ENCODE measurements around the gene SPATA21. TPM values are rescaled to one million over a fixed set of nuclear protein-coding genes. Genes with fewer than 3 reads are reported as not detected.
A peak's percentile ranks its signal among the peaks of the same experiment; 100 is the strongest.
"Not testable (repeated sequence)": the region's sequence is repeated elsewhere in the genome, so short reads cannot be mapped to it uniquely, and the experiment has no call there.

The SPATA21 gene
- total RNA-seq, 1 donor from 2014 or later = not detected

- Histone ChIP-seq H3K9me3 (replicated peaks) (no peaks in the 10 kb centered on the region), H3K27me3 (ENCODE audit: low read depth) (no peaks in the 10 kb centered on the region), H3K36me3 (peaks cover 37% of the 10 kb centered on the region), H3K27ac (replicated peaks) (no peak overlapping the region), H3K4me1 (peaks cover 14% of the 10 kb centered on the region), H3K4me3 (no peak overlapping the region)
- TF ChIP-seq, protein P1, sequence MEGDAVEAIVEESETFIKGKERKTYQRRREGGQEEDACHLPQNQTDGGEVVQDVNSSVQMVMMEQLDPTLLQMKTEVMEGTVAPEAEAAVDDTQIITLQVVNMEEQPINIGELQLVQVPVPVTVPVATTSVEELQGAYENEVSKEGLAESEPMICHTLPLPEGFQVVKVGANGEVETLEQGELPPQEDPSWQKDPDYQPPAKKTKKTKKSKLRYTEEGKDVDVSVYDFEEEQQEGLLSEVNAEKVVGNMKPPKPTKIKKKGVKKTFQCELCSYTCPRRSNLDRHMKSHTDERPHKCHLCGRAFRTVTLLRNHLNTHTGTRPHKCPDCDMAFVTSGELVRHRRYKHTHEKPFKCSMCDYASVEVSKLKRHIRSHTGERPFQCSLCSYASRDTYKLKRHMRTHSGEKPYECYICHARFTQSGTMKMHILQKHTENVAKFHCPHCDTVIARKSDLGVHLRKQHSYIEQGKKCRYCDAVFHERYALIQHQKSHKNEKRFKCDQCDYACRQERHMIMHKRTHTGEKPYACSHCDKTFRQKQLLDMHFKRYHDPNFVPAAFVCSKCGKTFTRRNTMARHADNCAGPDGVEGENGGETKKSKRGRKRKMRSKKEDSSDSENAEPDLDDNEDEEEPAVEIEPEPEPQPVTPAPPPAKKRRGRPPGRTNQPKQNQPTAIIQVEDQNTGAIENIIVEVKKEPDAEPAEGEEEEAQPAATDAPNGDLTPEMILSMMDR (IDR thresholded peaks at IDR 0.05; ENCODE audit: borderline replicate concordance) = no peak
- intact Hi-C loops (cut with micrococcal nuclease) = no loop called here
- no peak for DNase-seq
Measured at GRCh38 chr1:16462773-16463330, 25.6 kb upstream of the SPATA21 start.

GRCh38 chr1:16461681-16462080 lies 24.5 kb upstream of the SPATA21 start:
- Histone ChIP-seq H3K27me3 (ENCODE audit: low read depth) (no peaks in the 10 kb centered on the region), H3K4me3 (no peak overlapping the region), H3K4me1 (peaks cover 25% of the 10 kb centered on the region), H3K36me3 (peaks cover 47% of the 10 kb centered on the region), H3K9me3 (replicated peaks) (no peaks in the 10 kb centered on the region), H3K27ac (replicated peaks) (no peak overlapping the region)
- intact Hi-C loops (cut with micrococcal nuclease) = no loop called here
- no peak for DNase-seq
- TF ChIP-seq, protein P1 (IDR thresholded peaks at IDR 0.05; ENCODE audit: borderline replicate concordance) = no peak

DNA sequence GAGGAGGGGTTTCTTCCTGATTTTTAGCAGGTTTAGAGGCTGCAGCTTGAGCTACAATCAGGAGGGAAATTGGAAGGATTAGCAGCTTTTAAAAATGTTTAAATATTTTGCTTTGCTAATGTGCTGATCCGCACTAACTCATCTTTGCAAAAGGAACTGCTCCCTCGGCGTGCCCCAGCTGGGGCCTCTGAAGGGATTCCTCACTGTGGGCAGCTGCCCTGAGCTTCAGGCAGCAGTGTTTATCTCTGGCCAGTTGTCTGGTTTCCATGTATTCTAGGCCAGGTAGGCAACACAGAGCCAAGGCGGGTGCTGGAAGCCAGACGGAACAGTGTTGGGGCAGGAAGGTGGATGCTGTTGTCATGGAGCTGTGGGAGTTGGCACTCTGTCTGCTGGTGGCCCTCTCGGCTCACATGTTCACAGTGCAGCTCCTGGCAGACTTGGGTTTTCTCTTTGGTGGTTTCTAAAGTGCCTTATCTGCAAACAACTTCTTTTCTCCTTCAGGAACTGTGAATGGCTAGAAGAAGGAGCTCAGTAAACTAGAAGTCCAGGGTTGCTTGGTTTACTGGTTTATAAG lies 22.2 kb upstream of the SPATA21 start:
- Histone ChIP-seq H3K9me3 (replicated peaks) (no peaks in the 10 kb centered on the region), H3K36me3 (peaks cover 66% of the 10 kb centered on the region), H3K27me3 (ENCODE audit: low read depth) (no peaks in the 10 kb centered on the region), H3K4me3 (no peak overlapping the region), H3K4me1 (peaks cover 48% of the 10 kb centered on the region), H3K27ac (replicated peaks) (peak overlapping the region; percentile 18)
- DNase-seq = peak; percentile 24
- intact Hi-C loops (cut with micrococcal nuclease) = no loop called here
- TF ChIP-seq, protein P1 (IDR thresholded peaks at IDR 0.05; ENCODE audit: borderline replicate concordance) = no peak

DNA sequence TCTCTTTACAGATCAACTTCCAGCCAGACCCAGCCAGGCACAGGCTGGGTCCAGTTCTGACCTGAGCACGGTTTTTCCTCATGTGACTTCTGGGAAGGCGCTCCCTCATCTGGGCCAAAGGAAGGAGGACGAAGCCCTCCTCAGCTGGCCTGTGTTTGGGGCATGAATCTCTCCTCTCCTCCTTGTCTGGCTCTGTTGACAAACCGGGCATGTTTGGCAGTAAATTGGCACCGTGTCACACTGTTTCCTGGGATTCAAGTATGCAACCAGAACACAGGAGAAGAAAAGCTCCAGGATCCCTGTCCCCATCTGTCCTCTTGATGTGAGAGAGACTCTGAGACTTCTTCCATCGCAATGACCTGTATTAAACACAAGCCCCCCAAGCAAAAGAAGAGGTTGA lies 21.6 kb upstream of the SPATA21 start:
- peaks cover 72% of the 10 kb centered on the region for H3K36me3 ChIP-seq

DNA sequence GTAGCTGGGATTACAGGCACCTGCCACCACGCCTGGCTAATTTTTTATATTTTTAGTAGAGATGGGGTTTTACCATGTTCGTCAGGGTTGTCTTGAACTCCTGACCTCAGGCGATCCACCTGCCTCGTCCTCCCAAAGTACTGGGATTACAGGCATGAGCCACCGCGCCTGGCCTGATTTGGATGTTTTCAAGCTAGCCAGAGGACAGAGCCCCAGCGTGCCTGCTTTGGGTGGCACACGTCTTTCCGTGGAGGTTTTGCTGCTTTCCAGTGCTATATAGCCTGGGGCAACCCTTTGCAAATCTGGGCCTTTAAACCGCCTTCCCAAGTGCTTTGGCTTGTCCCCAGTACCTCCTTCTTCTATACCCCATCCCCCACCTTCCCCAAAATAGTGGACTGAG lies 18.9 kb upstream of the SPATA21 start:
- H3K9me3 ChIP-seq (replicated peaks); H3K27ac ChIP-seq (replicated peaks); H3K4me3 ChIP-seq; intact Hi-C loops (cut with micrococcal nuclease); H3K27me3 ChIP-seq (ENCODE audit: low read depth); DNase-seq: not testable (repeated sequence)
- H3K4me1 ChIP-seq = peaks cover 52% of the 10 kb centered on the region
- H3K36me3 ChIP-seq = peaks cover 87% of the 10 kb centered on the region

More for the DNA sequence above, 21.6 kb upstream of the SPATA21 start:
- TF ChIP-seq, protein P1 (IDR thresholded peaks at IDR 0.05; ENCODE audit: borderline replicate concordance) = no peak
- Histone ChIP-seq H3K4me3 (no peak overlapping the region), H3K27me3 (ENCODE audit: low read depth) (no peaks in the 10 kb centered on the region), H3K27ac (replicated peaks) (peak overlapping the region; percentile 18), H3K9me3 (replicated peaks) (no peaks in the 10 kb centered on the region), H3K4me1 (peaks cover 52% of the 10 kb centered on the region)
- intact Hi-C loops (cut with micrococcal nuclease) = no loop called here
- no peak for DNase-seq

DNA sequence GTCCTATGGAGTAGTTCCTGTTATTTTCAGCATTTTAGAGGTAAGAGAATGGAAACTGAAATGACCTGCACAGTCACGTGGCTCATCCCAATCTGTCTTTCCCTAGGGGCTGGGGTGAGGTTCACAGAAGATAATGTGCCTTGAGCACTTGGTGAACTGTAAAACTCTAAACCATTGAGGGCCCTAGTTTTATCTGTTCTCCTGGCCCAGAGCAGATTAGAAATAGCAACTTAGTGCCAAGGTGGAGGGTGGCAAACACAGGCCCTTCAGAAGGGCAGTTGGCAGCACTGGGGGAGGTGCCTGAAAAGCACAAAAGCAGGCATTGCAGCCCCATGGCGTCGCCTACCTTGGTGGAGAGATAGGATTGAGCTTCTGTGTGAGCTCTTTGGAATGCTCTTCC lies 17.7 kb upstream of the SPATA21 start:
- intact Hi-C loops (cut with micrococcal nuclease); DNase-seq; H3K4me3 ChIP-seq; H3K27me3 ChIP-seq (ENCODE audit: low read depth); H3K9me3 ChIP-seq (replicated peaks): not testable (repeated sequence)
- H3K36me3 ChIP-seq = peaks cover 91% of the 10 kb centered on the region
- H3K27ac ChIP-seq (replicated peaks) = peak overlapping the region; percentile 60
- H3K4me1 ChIP-seq = peaks cover 57% of the 10 kb centered on the region

All from left ventricle myocardium inferior (tissue), 1 donor.